Smooth muscle cell (in vitro differentiated cells): ENCODE data around the gene DDX54. TPM values are rescaled to one million over a fixed set of nuclear protein-coding genes. Genes with fewer than 3 reads are reported as not detected.

Experiments
- DNase-seq: peaks from one replicate; lab custom pipeline; 2025; ENCODE audit not compliant: unreplicated experiment; lab: John Stamatoyannopoulos, UW
- H2AFZ ChIP-seq: fragments of 200-600 bp; sonication (generic); 2 replicates; pipeline ENCODE4 v1.6.0; 2016; ENCODE audit warnings: antibody characterized with exemption, low read depth, mild to moderate bottlenecking
- H3F3A ChIP-seq: fragments of 200-600 bp; sonication (generic); 2 replicates; pipeline ENCODE4 v1.6.0; 2017; ENCODE audit warnings: antibody characterized with exemption, low read depth
- H3K27ac ChIP-seq: fragments of 200-600 bp; sonication (generic); 2 replicates; pipeline ENCODE4 v1.5.1; 2016; ENCODE audit warnings: low read depth, mild to moderate bottlenecking
- H3K27me3 ChIP-seq: fragments of 200-600 bp; sonication (generic); 2 replicates; pipeline ENCODE4 v1.6.1; 2016; ENCODE audit warnings: low read depth, mild to moderate bottlenecking
- H3K36me3 ChIP-seq: fragments of 200-600 bp; sonication (generic); 2 replicates; pipeline ENCODE4 v1.5.1; 2016; ENCODE audit warnings: low read depth
- H3K4me1 ChIP-seq: fragments of 200-600 bp; sonication (generic); 2 replicates; pipeline ENCODE4 v1.5.1; 2016; ENCODE audit warnings: low read depth
- H3K4me2 ChIP-seq: fragments of 200-600 bp; sonication (generic); 2 replicates; pipeline ENCODE4 v1.6.0; 2016; ENCODE audit warnings: mild to moderate bottlenecking
- H3K4me3 ChIP-seq: fragments of 200-600 bp; sonication (generic); 2 replicates; pipeline ENCODE4 v1.5.1; 2016; ENCODE audit warnings: mild to moderate bottlenecking
- H3K79me2 ChIP-seq: fragments of 200-600 bp; sonication (generic); 2 replicates; pipeline ENCODE4 v1.6.0; 2016; ENCODE audit warnings: low read depth, mild to moderate bottlenecking
- H3K9ac ChIP-seq: fragments of 200-600 bp; sonication (generic); 2 replicates; pipeline ENCODE4 v1.6.0; 2016; ENCODE audit warnings: low read depth
- H3K9me3 ChIP-seq: fragments of 200-600 bp; sonication (generic); replicated peaks from 2 replicates; pipeline ENCODE4 v1.5.1; 2016; ENCODE audit warnings: low read depth
- H4K20me1 ChIP-seq: fragments of 200-600 bp; sonication (generic); 2 replicates; pipeline ENCODE4 v1.6.0; 2016; ENCODE audit warnings: low read depth
- WGBS: methylation state at CpG from one replicate; pipeline ENCODE4 v1.1.7; 2016; ENCODE audit warnings: low lambda C conversion rate; 5-methylcytosine and 5-hydroxymethylcytosine counted together
- polyA plus RNA-seq: library from polyadenylated mRNA; unstranded; fragments of >200 nt; fragmentation: Nextera tagmentation; extraction: Ambion mirVana; gene quantifications from 2 replicates; pipeline ENCODE4 v1.2.1, GENCODE V29; 2016
- total RNA-seq: library from RNA; depleted of rRNA; stranded (reverse); fragments of >200 nt; gene quantifications from 2 replicates; pipeline ENCODE4 v1.2.3, GENCODE V29; 2014
- TF ChIP-seq, protein P1 (sequence below): fragments of 200-600 bp; sonication (generic); IDR thresholded peaks from 2 replicates; pipeline ENCODE4 v1.5.1; 2017; ENCODE audit warnings: borderline replicate concordance, mild to moderate bottlenecking, antibody characterized with exemption; ENCODE audit not compliant: insufficient read depth, poor library complexity, severe bottlenecking

Gene DDX54
- total and polyA plus RNA-seq, 2 experiments from 2014 or later: 19.3 to 28.3 TPM

GRCh38 chr12:113186033-113186365, 721 bp upstream of the DDX54 start:
- Histone ChIP-seq H3K36me3 (no peaks in the 10 kb centered on the region), H3K79me2 (peaks cover 34% of the 10 kb centered on the region)
- no peak for DNase-seq

DNA sequence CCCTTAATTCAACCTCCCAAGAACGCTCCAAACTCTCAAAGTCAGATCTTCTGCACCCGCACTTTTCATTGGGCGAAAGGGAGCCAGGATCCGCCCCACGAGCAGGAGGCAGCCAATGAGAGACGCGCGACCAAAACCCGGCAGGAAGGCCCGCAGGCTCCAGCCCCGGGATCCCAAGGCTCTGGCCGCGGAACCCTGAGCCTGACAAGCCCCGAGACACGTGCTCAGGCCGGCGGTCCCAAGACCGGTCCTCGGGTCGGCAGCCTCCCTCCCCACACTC, 438 bp downstream of the DDX54 start:
- TF ChIP-seq, protein P1, sequence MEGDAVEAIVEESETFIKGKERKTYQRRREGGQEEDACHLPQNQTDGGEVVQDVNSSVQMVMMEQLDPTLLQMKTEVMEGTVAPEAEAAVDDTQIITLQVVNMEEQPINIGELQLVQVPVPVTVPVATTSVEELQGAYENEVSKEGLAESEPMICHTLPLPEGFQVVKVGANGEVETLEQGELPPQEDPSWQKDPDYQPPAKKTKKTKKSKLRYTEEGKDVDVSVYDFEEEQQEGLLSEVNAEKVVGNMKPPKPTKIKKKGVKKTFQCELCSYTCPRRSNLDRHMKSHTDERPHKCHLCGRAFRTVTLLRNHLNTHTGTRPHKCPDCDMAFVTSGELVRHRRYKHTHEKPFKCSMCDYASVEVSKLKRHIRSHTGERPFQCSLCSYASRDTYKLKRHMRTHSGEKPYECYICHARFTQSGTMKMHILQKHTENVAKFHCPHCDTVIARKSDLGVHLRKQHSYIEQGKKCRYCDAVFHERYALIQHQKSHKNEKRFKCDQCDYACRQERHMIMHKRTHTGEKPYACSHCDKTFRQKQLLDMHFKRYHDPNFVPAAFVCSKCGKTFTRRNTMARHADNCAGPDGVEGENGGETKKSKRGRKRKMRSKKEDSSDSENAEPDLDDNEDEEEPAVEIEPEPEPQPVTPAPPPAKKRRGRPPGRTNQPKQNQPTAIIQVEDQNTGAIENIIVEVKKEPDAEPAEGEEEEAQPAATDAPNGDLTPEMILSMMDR: no peak
- H3K79me2 ChIP-seq: peaks cover 34% of the 10 kb centered on the region
- peak; percentile 82 for DNase-seq

More at GRCh38 chr12:113186033-113186365, 721 bp upstream of the DDX54 start:
- Histone ChIP-seq H3K4me3 (peak overlapping the region; percentile 81), H4K20me1 (peaks cover 3% of the 10 kb centered on the region), H3K27me3 (no peaks in the 10 kb centered on the region), H3K4me1 (peaks cover 9% of the 10 kb centered on the region), H2AFZ (peak overlapping the region; percentile 93), H3K9ac (peak overlapping the region; percentile 95), H3F3A (peaks cover 5% of the 10 kb centered on the region), H3K4me2 (peak overlapping the region; percentile 89), H3K27ac (no peak overlapping the region), H3K9me3 (no peaks in the 10 kb centered on the region)
- TF ChIP-seq, protein P1: no peak
- WGBS: 8% methylated on average over 11 of the region's 11 CpGs

GRCh38 chr12:113184098-113184899, 979 bp downstream of the DDX54 start:
- H3K79me2 ChIP-seq: peaks cover 34% of the 10 kb centered on the region
- TF ChIP-seq, protein P1: no peak
- H3K4me1 ChIP-seq: peaks cover 9% of the 10 kb centered on the region
- no peaks in the 10 kb centered on the region for H3K27me3 ChIP-seq
- 35% methylated on average over 26 of the region's 26 CpGs for WGBS
- peak overlapping the region; percentile 92 for H3K27ac ChIP-seq
- H3K4me2 ChIP-seq: peak overlapping the region; percentile 89
- no peaks in the 10 kb centered on the region for H3K36me3 ChIP-seq
- no peaks in the 10 kb centered on the region for H3K9me3 ChIP-seq
- H4K20me1 ChIP-seq: peaks cover 8% of the 10 kb centered on the region
- H3K4me3 ChIP-seq: peak overlapping the region; percentile 81
- no peak for DNase-seq
- peak overlapping the region; percentile 93 for H2AFZ ChIP-seq
- H3F3A ChIP-seq: peaks cover 5% of the 10 kb centered on the region
- peak overlapping the region; percentile 58 for H3K9ac ChIP-seq

More for the DNA sequence above, 438 bp downstream of the DDX54 start:
- peaks cover 8% of the 10 kb centered on the region for H4K20me1 ChIP-seq
- peak overlapping the region; percentile 95 for H3K9ac ChIP-seq
- under 1% methylated on average over 20 of the region's 20 CpGs for WGBS
- H2AFZ ChIP-seq: peak overlapping the region; percentile 93
- no peaks in the 10 kb centered on the region for H3K9me3 ChIP-seq
- H3K4me2 ChIP-seq: peak overlapping the region; percentile 89
- H3K4me1 ChIP-seq: peaks cover 9% of the 10 kb centered on the region
- no peaks in the 10 kb centered on the region for H3K27me3 ChIP-seq
- peaks cover 5% of the 10 kb centered on the region for H3F3A ChIP-seq
- peak overlapping the region; percentile 92 for H3K27ac ChIP-seq
- H3K36me3 ChIP-seq: no peaks in the 10 kb centered on the region
- H3K4me3 ChIP-seq: peak overlapping the region; percentile 81
